GM12872 (cell line): ENCODE data around the gene ACVR1B.

ENCODE experiments used
- CTCF ChIP-seq: IDR thresholded peaks from 3 replicates; pipeline ENCODE4 v1.5.1; 2011; ENCODE audit warnings: low read depth, mild to moderate bottlenecking, low read length, moderate library complexity; ENCODE audit not compliant: insufficient read depth

The ACVR1B gene

GRCh38 chr12:52009081-52009751, 57.7 kb downstream of the ACVR1B start:
- TF ChIP-seq CTCF: no peak

DNA sequence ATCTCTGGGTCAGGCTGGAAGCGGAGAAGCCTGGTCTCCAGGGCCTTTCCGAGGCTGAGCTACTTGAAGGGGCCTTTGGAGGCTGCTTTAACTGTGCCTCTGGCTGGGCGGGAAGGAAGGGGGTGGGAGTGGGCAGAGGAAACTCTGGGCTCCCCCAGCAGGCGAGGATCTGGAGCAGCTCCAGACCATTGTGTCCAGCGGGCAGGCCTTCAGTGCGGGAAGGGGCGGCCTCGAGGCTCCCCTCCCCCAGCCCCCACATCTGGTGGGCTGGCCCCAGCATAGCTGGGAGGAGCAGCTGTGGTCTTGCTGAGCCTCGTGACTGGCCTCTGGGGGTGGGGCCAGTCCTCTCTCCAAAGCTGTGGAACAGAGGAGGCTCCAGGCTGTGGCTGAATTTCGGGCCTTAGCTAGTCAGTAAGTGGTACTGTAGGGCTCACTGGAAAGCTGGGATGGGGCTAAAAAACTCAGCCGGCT, 58.7 kb downstream of the ACVR1B start:
- no peak for TF ChIP-seq CTCF

DNA sequence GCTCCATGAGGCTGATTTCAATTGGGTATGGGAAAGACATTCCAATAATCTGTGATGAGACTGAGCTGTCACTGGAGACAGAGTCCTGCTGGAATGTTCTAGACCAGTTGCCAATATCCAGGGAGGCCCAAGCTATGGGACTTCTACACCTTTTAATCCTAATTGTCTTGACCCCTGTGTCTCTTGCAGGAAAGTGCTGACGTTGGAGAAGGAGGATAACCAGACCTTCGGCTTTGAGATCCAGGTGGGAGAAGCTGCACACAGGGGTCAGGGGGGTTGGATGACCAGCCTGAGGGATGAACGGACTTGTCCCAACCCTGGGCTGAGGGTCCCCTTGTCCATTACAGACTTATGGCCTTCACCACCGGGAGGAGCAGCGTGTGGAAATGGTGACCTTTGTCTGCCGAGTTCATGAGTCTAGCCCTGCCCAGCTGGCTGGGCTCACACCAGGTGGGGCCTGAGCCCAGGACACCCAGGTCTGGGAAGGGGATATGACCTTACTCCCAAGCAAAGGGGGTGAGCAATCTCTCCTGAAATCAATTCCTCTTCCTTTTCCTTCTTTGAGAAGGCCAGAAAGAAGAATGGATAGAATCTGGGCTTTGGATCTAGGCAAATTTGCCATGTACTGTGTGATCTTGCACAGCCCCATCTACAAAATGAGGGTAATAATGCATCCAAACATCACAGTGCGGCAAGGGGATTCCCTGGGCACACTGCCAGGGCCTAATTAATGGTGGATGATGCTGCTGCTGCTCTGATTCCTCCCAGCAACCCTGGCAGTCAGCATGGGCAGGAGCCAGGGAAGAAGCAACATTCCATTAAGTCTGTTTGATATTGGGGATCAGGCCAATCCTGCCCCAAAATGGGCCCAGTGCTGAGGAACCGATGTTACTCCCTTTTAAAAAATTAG, 59.4 kb downstream of the ACVR1B start:
- TF ChIP-seq CTCF: no peak

- TF ChIP-seq CTCF: no peak
These were observed 60.2 kb downstream of the ACVR1B start for GRCh38 chr12:52011602-52012214.

DNA sequence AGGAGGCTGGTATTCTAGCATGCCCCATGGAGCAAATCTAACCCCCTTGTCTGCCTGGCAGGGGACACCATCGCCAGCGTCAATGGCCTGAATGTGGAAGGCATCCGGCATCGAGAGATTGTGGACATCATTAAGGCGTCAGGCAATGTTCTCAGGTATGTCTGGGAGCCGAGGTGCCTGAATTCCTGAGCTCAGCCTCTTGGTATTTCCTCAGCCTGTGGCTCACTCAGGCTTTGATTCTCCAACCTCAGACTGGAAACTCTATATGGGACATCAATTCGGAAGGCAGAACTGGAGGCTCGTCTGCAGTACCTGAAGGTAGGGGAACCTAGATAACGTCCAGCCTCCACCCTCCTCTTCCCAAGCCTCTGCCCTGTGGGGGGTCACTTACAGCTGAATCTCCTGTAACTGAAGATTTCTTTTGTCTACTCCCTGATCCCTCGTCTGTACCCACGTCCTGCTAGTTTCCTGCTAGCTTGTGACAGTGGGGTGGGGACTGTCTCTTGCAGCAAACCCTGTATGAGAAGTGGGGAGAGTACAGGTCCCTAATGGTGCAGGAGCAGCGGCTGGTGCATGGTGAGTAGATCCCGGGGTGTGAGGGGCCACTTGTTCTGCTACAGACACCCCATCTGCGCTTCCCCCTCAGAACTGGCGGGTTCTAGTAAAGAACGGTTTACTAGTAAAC, 62.3 kb downstream of the ACVR1B start:
- TF ChIP-seq CTCF: no peak

GRCh38 chr12:52014567-52015530, 63.4 kb downstream of the ACVR1B start:
- TF ChIP-seq CTCF: no peak
